HTR-8/SVneo (cell line): ENCODE data around the gene COA6.

Source experiments
- DNase-seq: peaks from one replicate; pipeline ENCODE4 v3.0.0; 2011; ENCODE audit warnings: low spot score, mixed read lengths; ENCODE audit not compliant: insufficient read length
- FAIRE-seq: peaks from 2 replicates; lab custom pipeline; 2011; peaks lifted over from hg19 to GRCh38; lab: Jason Lieb, UNC

The COA6 gene

GRCh38 chr1:234405676-234406075 is 32.4 kb downstream of the COA6 start:
- no peak for DNase-seq
- no peak for FAIRE-seq

GRCh38 chr1:234406871-234407270 is 33.6 kb downstream of the COA6 start:
- FAIRE-seq (no peak), DNase-seq (no peak)

- FAIRE-seq, result no peak
- DNase-seq, result no peak
Observed at GRCh38 chr1:234408757-234409156, 35.5 kb downstream of the COA6 start.

- no peak for DNase-seq
- no peak for FAIRE-seq
Observed at GRCh38 chr1:234409328-234409727, 36.1 kb downstream of the COA6 start.

- FAIRE-seq (no peak), DNase-seq (no peak)
Observed at GRCh38 chr1:234412830-234413229, 39.6 kb downstream of the COA6 start.

- FAIRE-seq (no peak), DNase-seq (no peak)
Observed at GRCh38 chr1:234413485-234413884, 40.2 kb downstream of the COA6 start.

- DNase-seq (no peak), FAIRE-seq (no peak)
Observed at GRCh38 chr1:234413990-234414389, 40.7 kb downstream of the COA6 start.

GRCh38 chr1:234427950-234428646 is 54.8 kb downstream of the COA6 start:
- DNase-seq (no peak), FAIRE-seq (no peak)

- DNase-seq, result no peak
- no peak for FAIRE-seq
Observed at GRCh38 chr1:234429434-234429806, 56.2 kb downstream of the COA6 start.

- no peak for FAIRE-seq
- no peak for DNase-seq
Observed at GRCh38 chr1:234430691-234431090, 57.4 kb downstream of the COA6 start.

- no peak for FAIRE-seq
- no peak for DNase-seq
Observed at GRCh38 chr1:234431255-234431654, 58.0 kb downstream of the COA6 start.

- DNase-seq (no peak), FAIRE-seq (no peak)
Observed at GRCh38 chr1:234433563-234434285, 60.5 kb downstream of the COA6 start.
